ENCODE data around the gene SLC35G6. TPM values are rescaled to one million over a fixed set of nuclear protein-coding genes. Genes with fewer than 3 reads are reported as not detected.
"Not testable (repeated sequence)": the region's sequence is repeated elsewhere in the genome, so short reads cannot be mapped to it uniquely, and the experiment has no call there.

The SLC35G6 gene
- total RNA-seq, 1 donor from 2014 or later = not detected

GRCh38 chr17:7471729-7472128, 9.5 kb upstream of the SLC35G6 start:
- Histone ChIP-seq H3K36me3 (no peaks in the 10 kb centered on the region), H3K4me3 (no peak overlapping the region), H3K27ac (no peak overlapping the region), H3F3A (ENCODE audit: low read depth) (no peaks in the 10 kb centered on the region), H3K9me3 (ENCODE audit: low read depth) (no peaks in the 10 kb centered on the region), H3K79me2 (ENCODE audit: low read depth) (peaks cover 41% of the 10 kb centered on the region), H3K4me1 (no peaks in the 10 kb centered on the region), H3K4me2 (no peak overlapping the region), H2AFZ (replicated peaks) (no peak overlapping the region), H4K20me1 (ENCODE audit: low read depth) (peaks cover 33% of the 10 kb centered on the region), H3K27me3 (no peaks in the 10 kb centered on the region), H3K9ac (no peak overlapping the region)
- TF ChIP-seq EZH2phosphoT487 (IDR thresholded peaks at IDR 0.05) = no peak
- TF ChIP-seq EZH2 (IDR thresholded peaks at IDR 0.05) = no peak
- TF ChIP-seq CTCF (IDR thresholded peaks at IDR 0.05) = no peak
- no peak for DNase-seq (ENCODE audit: low spot score)
- Mint-ChIP-seq H3K36me3 (peaks cover 8% of the 10 kb centered on the region), H3K9me3 (no peaks in the 10 kb centered on the region), H3K4me3 (no peak overlapping the region), H3K27ac (no peak overlapping the region), H3K4me1 (peaks cover 28% of the 10 kb centered on the region), H3K27me3 (ENCODE audit: insufficient read depth, low read depth) (peaks cover 7% of the 10 kb centered on the region)

- H3K27me3 Mint-ChIP-seq (ENCODE audit: insufficient read depth, low read depth); H2AFZ ChIP-seq (replicated peaks); H3K9me3 ChIP-seq (ENCODE audit: low read depth); H3K4me1 ChIP-seq; DNase-seq (ENCODE audit: low spot score); H3K36me3 Mint-ChIP-seq; H3K27me3 ChIP-seq; H3K27ac Mint-ChIP-seq; H3K4me2 ChIP-seq; H3K4me3 Mint-ChIP-seq; H3K9ac ChIP-seq; H3K4me3 ChIP-seq; H3K36me3 ChIP-seq; H3K9me3 Mint-ChIP-seq; H3K27ac ChIP-seq: not testable (repeated sequence)
- peaks cover 15% of the 10 kb centered on the region for H3F3A ChIP-seq (ENCODE audit: low read depth)
- peaks cover 26% of the 10 kb centered on the region for H3K4me1 Mint-ChIP-seq
- H4K20me1 ChIP-seq (ENCODE audit: low read depth) = peaks cover 29% of the 10 kb centered on the region
- peaks cover 69% of the 10 kb centered on the region for H3K79me2 ChIP-seq (ENCODE audit: low read depth)
Observed at GRCh38 chr17:7474767-7475166, 6.5 kb upstream of the SLC35G6 start.

GRCh38 chr17:7475764-7476422, 5.4 kb upstream of the SLC35G6 start:
- H3K27me3 Mint-ChIP-seq (ENCODE audit: insufficient read depth, low read depth) = peaks cover 10% of the 10 kb centered on the region
- Histone ChIP-seq H3K36me3 (no peaks in the 10 kb centered on the region), H3K9ac (no peak overlapping the region), H3K4me2 (no peak overlapping the region), H3F3A (ENCODE audit: low read depth) (peaks cover 24% of the 10 kb centered on the region), H4K20me1 (ENCODE audit: low read depth) (peaks cover 29% of the 10 kb centered on the region), H3K4me3 (no peak overlapping the region), H3K9me3 (ENCODE audit: low read depth) (no peaks in the 10 kb centered on the region), H3K79me2 (ENCODE audit: low read depth) (peaks cover 78% of the 10 kb centered on the region), H3K27me3 (no peaks in the 10 kb centered on the region), H2AFZ (replicated peaks) (no peak overlapping the region), H3K27ac (no peak overlapping the region), H3K4me1 (peaks cover 10% of the 10 kb centered on the region)
- H3K36me3 Mint-ChIP-seq = peaks cover 7% of the 10 kb centered on the region
- DNase-seq (ENCODE audit: low spot score) = no peak
- H3K4me1 Mint-ChIP-seq = peaks cover 35% of the 10 kb centered on the region
- peak overlapping the region; percentile 11 for H3K4me3 Mint-ChIP-seq
- H3K9me3 Mint-ChIP-seq = no peaks in the 10 kb centered on the region
- TF ChIP-seq EZH2 (IDR thresholded peaks at IDR 0.05) (no peak), EZH2phosphoT487 (IDR thresholded peaks at IDR 0.05) (no peak), CTCF (IDR thresholded peaks at IDR 0.05) (no peak)
- peak overlapping the region; percentile 73 for H3K27ac Mint-ChIP-seq

- no peaks in the 10 kb centered on the region for H3K9me3 ChIP-seq (ENCODE audit: low read depth)
- peak overlapping the region; percentile 73 for H3K27ac Mint-ChIP-seq
- no peak overlapping the region for H3K27ac ChIP-seq
- H3K27me3 ChIP-seq = no peaks in the 10 kb centered on the region
- H3K4me1 ChIP-seq = peaks cover 15% of the 10 kb centered on the region
- peaks cover 24% of the 10 kb centered on the region for H3F3A ChIP-seq (ENCODE audit: low read depth)
- peaks cover 73% of the 10 kb centered on the region for H3K79me2 ChIP-seq (ENCODE audit: low read depth)
- peaks cover 40% of the 10 kb centered on the region for H3K4me1 Mint-ChIP-seq
- H3K9me3 Mint-ChIP-seq = no peaks in the 10 kb centered on the region
- peaks cover 10% of the 10 kb centered on the region for H3K27me3 Mint-ChIP-seq (ENCODE audit: insufficient read depth, low read depth)
- H3K4me2 ChIP-seq = no peak overlapping the region
- no peak for TF ChIP-seq EZH2phosphoT487 (IDR thresholded peaks at IDR 0.05)
- TF ChIP-seq EZH2 (IDR thresholded peaks at IDR 0.05) = no peak
- TF ChIP-seq CTCF (IDR thresholded peaks at IDR 0.05) = no peak
- H3K36me3 Mint-ChIP-seq = peaks cover 7% of the 10 kb centered on the region
- peak overlapping the region; percentile 11 for H3K4me3 Mint-ChIP-seq
- H3K9ac ChIP-seq = no peak overlapping the region
- no peak for DNase-seq (ENCODE audit: low spot score)
- no peak overlapping the region for H2AFZ ChIP-seq (replicated peaks)
- no peaks in the 10 kb centered on the region for H3K36me3 ChIP-seq
- peaks cover 29% of the 10 kb centered on the region for H4K20me1 ChIP-seq (ENCODE audit: low read depth)
- no peak overlapping the region for H3K4me3 ChIP-seq
Observed at GRCh38 chr17:7476494-7476893, 4.8 kb upstream of the SLC35G6 start.
